ENCODE results near the gene ZNF566. TPM values are rescaled to one million over a fixed set of nuclear protein-coding genes. Genes with fewer than 3 reads are reported as not detected.

Gene ZNF566
- total and polyA plus RNA-seq, 2 of the 13 experiments (the other 11 are each of a cell fraction or from before 2014, with no cell fraction given): 4.8 to 13.7 TPM

DNA sequence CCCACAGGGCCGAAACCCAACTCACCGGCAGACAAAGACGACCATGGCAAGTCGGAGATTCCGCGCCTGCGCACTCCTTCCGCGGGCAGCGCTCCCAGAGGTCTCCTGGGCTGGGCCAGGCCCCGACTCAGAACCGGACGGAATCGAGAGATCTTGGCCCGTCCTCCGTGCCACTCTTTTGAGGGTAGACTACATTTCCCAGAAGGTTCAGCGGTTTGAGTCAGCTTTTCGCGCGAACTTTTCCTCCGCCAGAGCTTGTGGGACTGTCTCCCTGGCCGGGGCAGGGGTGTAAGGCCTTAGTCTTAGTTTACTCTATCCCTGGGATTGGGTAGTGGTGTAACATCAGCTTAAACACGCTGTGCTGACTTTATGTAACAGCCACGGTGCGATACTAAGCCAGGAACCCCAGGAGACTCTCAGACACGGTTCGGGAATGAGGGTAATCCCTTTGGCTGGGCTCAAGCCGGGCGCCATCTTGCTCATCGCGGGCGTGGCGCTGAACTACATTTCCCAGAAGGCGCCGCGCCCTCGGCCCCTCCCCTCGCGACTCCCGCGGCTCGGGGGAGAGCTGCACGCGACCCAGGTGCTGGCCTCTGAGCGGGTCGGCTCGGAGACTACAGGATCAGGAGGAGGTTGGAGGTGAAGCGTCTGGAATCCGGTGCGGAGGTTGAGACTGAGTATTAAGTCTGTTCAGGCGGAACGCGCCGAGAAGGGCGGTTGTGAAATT, 39.0 kb upstream of the ZNF566 start, which contains the start of gene ZNF260 (continued):
- TF ChIP-seq, protein P1, sequence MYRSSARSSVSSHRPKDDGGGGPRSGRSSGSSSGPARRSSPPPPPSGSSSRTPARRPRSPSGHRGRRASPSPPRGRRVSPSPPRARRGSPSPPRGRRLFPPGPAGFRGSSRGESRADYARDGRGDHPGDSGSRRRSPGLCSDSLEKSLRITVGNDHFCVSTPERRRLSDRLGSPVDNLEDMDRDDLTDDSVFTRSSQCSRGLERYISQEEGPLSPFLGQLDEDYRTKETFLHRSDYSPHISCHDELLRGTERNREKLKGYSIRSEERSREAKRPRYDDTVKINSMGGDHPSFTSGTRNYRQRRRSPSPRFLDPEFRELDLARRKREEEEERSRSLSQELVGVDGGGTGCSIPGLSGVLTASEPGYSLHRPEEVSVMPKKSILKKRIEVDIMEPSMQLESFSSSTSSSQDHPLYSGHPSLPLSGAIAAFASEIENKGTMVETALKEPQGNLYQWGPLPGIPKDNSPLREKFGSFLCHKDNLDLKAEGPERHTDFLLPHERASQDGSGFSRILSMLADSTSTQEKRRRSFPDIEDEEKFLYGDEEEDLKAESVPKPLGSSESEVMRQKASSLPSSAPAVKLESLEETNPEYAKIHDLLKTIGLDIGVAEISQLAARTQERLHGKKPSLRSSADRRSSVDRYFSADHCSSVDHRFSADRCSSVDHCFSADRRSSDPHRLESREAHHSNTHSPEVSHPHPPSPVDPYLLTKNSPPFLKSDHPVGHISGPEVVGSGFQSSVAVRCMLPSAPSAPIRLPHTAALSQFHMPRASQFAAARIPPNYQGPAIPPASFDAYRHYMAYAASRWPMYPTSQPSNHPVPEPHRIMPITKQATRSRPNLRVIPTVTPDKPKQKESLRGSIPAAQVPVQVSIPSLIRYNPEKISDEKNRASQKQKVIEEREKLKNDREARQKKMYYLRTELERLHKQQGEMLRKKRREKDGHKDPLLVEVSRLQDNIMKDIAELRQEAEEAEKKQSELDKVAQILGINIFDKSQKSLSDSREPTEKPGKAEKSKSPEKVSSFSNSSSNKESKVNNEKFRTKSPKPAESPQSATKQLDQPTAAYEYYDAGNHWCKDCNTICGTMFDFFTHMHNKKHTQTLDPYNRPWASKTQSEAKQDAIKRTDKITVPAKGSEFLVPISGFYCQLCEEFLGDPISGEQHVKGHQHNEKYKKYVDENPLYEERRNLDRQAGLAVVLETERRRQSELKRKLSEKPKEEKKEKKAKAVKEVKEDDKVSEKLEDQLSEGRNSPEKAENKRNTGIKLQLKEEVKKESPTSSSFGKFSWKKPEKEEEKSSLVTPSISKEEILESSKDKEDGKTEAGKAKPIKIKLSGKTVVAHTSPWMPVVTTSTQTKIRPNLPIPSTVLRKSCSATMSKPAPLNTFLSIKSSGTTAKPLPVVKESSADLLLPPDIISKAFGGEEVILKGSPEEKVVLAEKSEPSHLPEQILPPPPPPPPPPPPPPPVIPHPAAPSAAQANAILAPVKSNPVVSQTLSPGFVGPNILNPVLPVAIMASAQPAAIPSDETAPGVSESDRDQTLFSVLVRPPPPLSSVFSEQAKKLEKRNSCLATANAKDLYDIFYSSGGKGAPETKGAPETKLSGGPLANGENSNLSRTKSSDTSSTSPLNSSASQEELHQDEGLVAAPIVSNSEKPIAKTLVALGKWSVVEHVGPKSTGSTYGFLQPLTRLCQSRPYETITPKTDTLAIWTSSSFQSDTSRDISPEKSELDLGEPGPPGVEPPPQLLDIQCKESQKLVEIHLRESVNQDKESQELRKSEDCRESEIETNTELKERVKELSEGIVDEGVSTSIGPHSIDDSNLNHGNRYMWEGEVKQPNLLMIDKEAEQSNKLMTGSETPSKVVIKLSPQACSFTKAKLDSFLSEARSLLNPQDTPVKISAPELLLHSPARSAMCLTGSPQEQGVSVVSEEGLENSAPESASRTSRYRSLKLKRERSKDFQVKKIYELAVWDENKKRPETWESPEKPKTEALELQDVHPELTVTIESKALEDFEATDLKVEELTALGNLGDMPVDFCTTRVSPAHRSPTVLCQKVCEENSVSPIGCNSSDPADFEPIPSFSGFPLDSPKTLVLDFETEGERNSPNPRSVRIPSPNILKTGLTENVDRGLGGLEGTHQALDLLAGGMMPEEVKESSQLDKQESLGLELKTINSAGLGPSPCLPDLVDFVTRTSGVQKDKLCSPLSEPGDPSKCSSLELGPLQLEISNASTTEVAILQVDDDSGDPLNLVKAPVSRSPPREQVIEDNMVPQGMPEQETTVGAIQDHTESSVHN (CRISPR knock-in tag; IDR thresholded peaks at IDR 0.05): peak; percentile 15; the same call in 1 of the 2 replicates
- TF ChIP-seq DMAP1 (CRISPR knock-in tag; IDR thresholded peaks at IDR 0.05) (peak; percentile 67; the same call in 1 of the 2 replicates), PHF21A (CRISPR knock-in tag; IDR thresholded peaks at IDR 0.05) (peak; percentile 57; the same call in 1 of the 2 replicates), NCOR1 (IDR thresholded peaks at IDR 0.05; ENCODE audit: borderline replicate concordance, low read length) (no peak; the same call in 1 of the 2 replicates), ZNF264 (CRISPR knock-in tag; IDR thresholded peaks at IDR 0.05) (0 out of 2 replicates have a peak, but pooled peaks have one; percentile 44), ZEB1 (IDR thresholded peaks at IDR 0.05; ENCODE audit: insufficient replicate concordance, low read depth) (no peak), ZNF883 (CRISPR knock-in tag; IDR thresholded peaks at IDR 0.05; ENCODE audit: not compliant biosample characterization) (peak; percentile 41), GATAD2A (CRISPR knock-in tag; IDR thresholded peaks at IDR 0.05) (0 out of 2 replicates have a peak, but pooled peaks have one; percentile 11), FOXO1 (CRISPR knock-in tag; IDR thresholded peaks at IDR 0.05) (no peak; the same call in 1 of the 2 replicates), RFX3 (CRISPR knock-in tag; IDR thresholded peaks at IDR 0.05) (no peak), ATF7-NPFF (CRISPR knock-in tag; IDR thresholded peaks at IDR 0.05; ENCODE audit: low read depth) (peak; percentile 73), ZNF746 (CRISPR knock-in tag; IDR thresholded peaks at IDR 0.05) (no peak)
- TF ChIP-seq, protein P2, sequence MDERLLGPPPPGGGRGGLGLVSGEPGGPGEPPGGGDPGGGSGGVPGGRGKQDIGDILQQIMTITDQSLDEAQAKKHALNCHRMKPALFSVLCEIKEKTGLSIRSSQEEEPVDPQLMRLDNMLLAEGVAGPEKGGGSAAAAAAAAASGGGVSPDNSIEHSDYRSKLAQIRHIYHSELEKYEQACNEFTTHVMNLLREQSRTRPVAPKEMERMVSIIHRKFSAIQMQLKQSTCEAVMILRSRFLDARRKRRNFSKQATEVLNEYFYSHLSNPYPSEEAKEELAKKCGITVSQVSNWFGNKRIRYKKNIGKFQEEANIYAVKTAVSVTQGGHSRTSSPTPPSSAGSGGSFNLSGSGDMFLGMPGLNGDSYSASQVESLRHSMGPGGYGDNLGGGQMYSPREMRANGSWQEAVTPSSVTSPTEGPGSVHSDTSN (CRISPR knock-in tag; IDR thresholded peaks at IDR 0.05): no peak
